B cell (primary cell): ENCODE results near the gene BABAM2.

Source experiments
- EZH2 ChIP-seq: IDR thresholded peaks from 2 replicates; pipeline ENCODE4 v1.6.1; 2012; ENCODE audit warnings: borderline replicate concordance, low read depth, mild to moderate bottlenecking, moderate library complexity, low read length; ENCODE audit not compliant: insufficient read depth, poor library complexity, severe bottlenecking
- TF ChIP-seq, protein P1 (sequence below): fragments of 200-600 bp; IDR thresholded peaks from one replicate; pipeline ENCODE4 v1.8.0; 2022; ENCODE audit warnings: antibody characterized with exemption, mild to moderate bottlenecking

DNA sequence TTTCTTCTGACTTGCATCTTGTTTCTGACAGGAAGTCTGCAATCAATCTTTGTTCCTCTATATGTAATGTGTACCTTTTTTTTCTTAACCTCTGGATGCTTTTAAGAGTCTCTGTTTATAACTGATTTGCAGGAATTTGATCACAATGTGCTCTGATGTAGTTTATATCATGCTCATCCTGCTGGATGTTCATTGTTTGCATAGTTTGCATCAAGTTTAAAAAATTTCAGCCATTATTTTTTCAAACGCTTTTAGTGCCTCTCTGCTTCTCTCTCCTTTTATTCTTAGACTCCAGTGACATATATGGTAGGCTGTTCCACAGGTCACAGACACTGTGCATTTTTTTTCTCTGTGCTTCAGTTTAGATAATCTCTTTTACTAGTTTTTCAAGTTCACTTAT lies 24.3 kb upstream of the BABAM2 start:
- TF ChIP-seq, protein P1, sequence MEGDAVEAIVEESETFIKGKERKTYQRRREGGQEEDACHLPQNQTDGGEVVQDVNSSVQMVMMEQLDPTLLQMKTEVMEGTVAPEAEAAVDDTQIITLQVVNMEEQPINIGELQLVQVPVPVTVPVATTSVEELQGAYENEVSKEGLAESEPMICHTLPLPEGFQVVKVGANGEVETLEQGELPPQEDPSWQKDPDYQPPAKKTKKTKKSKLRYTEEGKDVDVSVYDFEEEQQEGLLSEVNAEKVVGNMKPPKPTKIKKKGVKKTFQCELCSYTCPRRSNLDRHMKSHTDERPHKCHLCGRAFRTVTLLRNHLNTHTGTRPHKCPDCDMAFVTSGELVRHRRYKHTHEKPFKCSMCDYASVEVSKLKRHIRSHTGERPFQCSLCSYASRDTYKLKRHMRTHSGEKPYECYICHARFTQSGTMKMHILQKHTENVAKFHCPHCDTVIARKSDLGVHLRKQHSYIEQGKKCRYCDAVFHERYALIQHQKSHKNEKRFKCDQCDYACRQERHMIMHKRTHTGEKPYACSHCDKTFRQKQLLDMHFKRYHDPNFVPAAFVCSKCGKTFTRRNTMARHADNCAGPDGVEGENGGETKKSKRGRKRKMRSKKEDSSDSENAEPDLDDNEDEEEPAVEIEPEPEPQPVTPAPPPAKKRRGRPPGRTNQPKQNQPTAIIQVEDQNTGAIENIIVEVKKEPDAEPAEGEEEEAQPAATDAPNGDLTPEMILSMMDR: no peak
- no peak for TF ChIP-seq EZH2
